ENCODE results near the gene IL13. TPM values are rescaled to one million over a fixed set of nuclear protein-coding genes. Genes with fewer than 3 reads are reported as not detected.

Gene IL13
- total and polyA plus RNA-seq, 12 donors = 0.01 to 0.51 TPM; not detected in 10

GRCh38 chr5:132684922-132685720 lies 27.1 kb downstream of the IL13 start:
- no peak for DNase-seq
- Histone ChIP-seq H3K27me3 (no peaks in the 10 kb centered on the region), H3K4me3 (no peak overlapping the region), H3K9me3 (no peaks in the 10 kb centered on the region), H3K4me1 (peaks cover 0 to 7% (median 0%) of the 10 kb centered on the region in 9 donors), H3K36me3 (peaks cover 0 to 9% (median 0%) of the 10 kb centered on the region in 9 donors), H3K27ac (no peak overlapping the region)
- intact Hi-C loops (cut with DNase I) = no loop called here
- ATAC-seq = no peak
- WGBS, 2 donors = 90 to 93% methylated on average over 12 of the region's 12 CpGs
- TF ChIP-seq CTCF (IDR thresholded peaks at IDR 0.05) = no peak

GRCh38 chr5:132686193-132686592 lies 28.2 kb downstream of the IL13 start:
- Histone ChIP-seq H3K36me3 (peaks cover 0 to 9% (median 0%) of the 10 kb centered on the region in 9 donors), H3K27ac (no peak overlapping the region), H3K27me3 (no peaks in the 10 kb centered on the region), H3K4me3 (no peak overlapping the region), H3K9me3 (no peaks in the 10 kb centered on the region), H3K4me1 (peaks cover 0 to 7% (median 0%) of the 10 kb centered on the region in 9 donors)
- intact Hi-C loops (cut with DNase I) = no loop called here
- DNase-seq = no peak
- ATAC-seq = no peak
- no peak for TF ChIP-seq CTCF (IDR thresholded peaks at IDR 0.05)
- WGBS, 2 donors = 94 to 99% methylated on average over 3 of the region's 3 CpGs

GRCh38 chr5:132687995-132688394 lies 30.0 kb downstream of the IL13 start:
- Histone ChIP-seq H3K9me3 (no peaks in the 10 kb centered on the region), H3K27me3 (no peaks in the 10 kb centered on the region), H3K4me3 (no peak overlapping the region), H3K4me1 (peaks cover 0 to 7% (median 0%) of the 10 kb centered on the region in 9 donors), H3K27ac (no peak overlapping the region), H3K36me3 (peaks cover 0 to 13% (median 0%) of the 10 kb centered on the region in 9 donors)
- no peak for ATAC-seq
- 90 to 91% methylated on average over 5 of the region's 5 CpGs for WGBS, 2 donors
- TF ChIP-seq CTCF (IDR thresholded peaks at IDR 0.05) = no peak
- intact Hi-C loops (cut with DNase I) = no loop called here
- DNase-seq = no peak

GRCh38 chr5:132688536-132689339 lies 30.8 kb downstream of the IL13 start:
- intact Hi-C loops (cut with DNase I) = no loop called here
- Histone ChIP-seq H3K36me3 (peaks cover 0 to 13% (median 0%) of the 10 kb centered on the region in 9 donors), H3K4me3 (no peak overlapping the region), H3K4me1 (peaks cover 0 to 7% (median 0%) of the 10 kb centered on the region in 9 donors), H3K9me3 (no peaks in the 10 kb centered on the region), H3K27ac (no peak overlapping the region), H3K27me3 (no peaks in the 10 kb centered on the region)
- no peak for TF ChIP-seq CTCF (IDR thresholded peaks at IDR 0.05)
- DNase-seq (no peak), ATAC-seq (no peak)
- 64 to 67% methylated on average over 7 of the region's 7 CpGs for WGBS, 2 donors

All from heart right ventricle (tissue), 16 donors.